Chondrocyte (in vitro differentiated cells): Measurements from ENCODE around the gene EPHA6. TPM values are rescaled to one million over a fixed set of nuclear protein-coding genes. Genes with fewer than 3 reads are reported as not detected.
"Not testable (repeated sequence)": the region's sequence is repeated elsewhere in the genome, so short reads cannot be mapped to it uniquely, and the experiment has no call there.

Experiments used
- DNase-seq: peaks from one replicate; pipeline ENCODE4 v3.0.0; 2021; ENCODE audit warnings: mixed read lengths, low spot score
- H3K27ac Mint-ChIP-seq: one replicate; pipeline ENCODE4 v1.8.0; 2021; ENCODE audit warnings: mild to moderate bottlenecking, moderate library complexity, mixed read lengths; ENCODE audit not compliant: unreplicated experiment
- H3K27me3 Mint-ChIP-seq: 2 replicates; pipeline ENCODE4 v1.8.0; 2021; ENCODE audit warnings: low read depth, mixed read lengths
- H3K36me3 Mint-ChIP-seq: 2 replicates; pipeline ENCODE4 v1.8.0; 2021; ENCODE audit warnings: low read depth, mixed read lengths
- H3K4me1 Mint-ChIP-seq: 2 replicates; pipeline ENCODE4 v1.8.0; 2021; ENCODE audit warnings: low read depth, mild to moderate bottlenecking, mixed read lengths
- H3K4me3 Mint-ChIP-seq: one replicate; pipeline ENCODE4 v1.8.0; 2021; ENCODE audit warnings: mild to moderate bottlenecking, moderate library complexity, mixed read lengths; ENCODE audit not compliant: unreplicated experiment
- H3K9me3 Mint-ChIP-seq: 2 replicates; pipeline ENCODE4 v1.8.0; 2021; ENCODE audit warnings: low read depth, mixed read lengths
- total RNA-seq: library from RNA; stranded (reverse); gene quantifications from 3 replicates; pipeline ENCODE4 v1.2.1, GENCODE V29; 2021
- TF ChIP-seq, protein P1 (sequence below): fragments of 200-600 bp; sonication (generic); IDR thresholded peaks from 2 replicates; pipeline ENCODE4 v1.5.0; 2021; ENCODE audit warnings: antibody characterized with exemption, mild to moderate bottlenecking, moderate library complexity

EPHA6 gene
- total RNA-seq, 1 donor from 2014 or later: 0.62 TPM

DNA sequence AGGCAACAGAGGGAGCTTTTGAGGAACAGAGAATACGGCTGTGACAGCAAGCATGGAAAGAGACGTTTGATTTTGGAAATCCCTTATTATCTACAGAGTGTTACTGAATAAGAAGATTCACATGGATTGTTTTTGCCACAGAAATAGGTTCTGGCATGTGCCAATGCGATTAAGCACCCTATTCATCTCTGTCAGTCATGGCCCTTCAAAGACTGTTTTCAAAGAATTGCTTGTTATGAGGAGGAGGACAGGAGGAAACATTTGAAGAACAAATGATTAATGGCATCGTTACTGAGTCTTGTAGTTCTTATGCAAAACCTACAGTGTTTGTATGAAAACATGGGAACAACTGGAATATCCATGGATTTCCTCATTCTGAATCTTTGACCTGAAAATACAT is 86.2 kb downstream of the EPHA6 start:
- no peak for DNase-seq

DNA sequence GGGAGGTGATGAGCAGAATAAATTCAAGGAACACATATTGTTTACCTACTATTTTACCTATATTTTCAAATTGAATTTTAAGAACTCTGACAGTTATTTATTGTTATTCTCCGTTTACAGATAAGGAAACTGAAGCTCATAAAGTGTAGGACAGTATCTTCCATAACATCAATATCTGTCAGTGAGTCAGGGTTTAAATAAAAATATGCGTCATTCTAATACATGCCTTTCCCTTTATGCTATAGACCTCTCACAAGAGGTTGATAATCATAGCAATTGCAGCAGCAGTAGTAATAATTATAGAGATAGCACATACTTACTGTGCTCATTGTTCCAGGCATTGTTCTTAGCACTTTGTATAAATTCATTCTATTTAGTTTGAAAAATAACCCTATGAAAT is 101.1 kb downstream of the EPHA6 start:
- Mint-ChIP-seq H3K36me3 (no peaks in the 10 kb centered on the region), H3K27me3 (peaks cover 7% of the 10 kb centered on the region), H3K9me3 (no peaks in the 10 kb centered on the region), H3K27ac (no peak overlapping the region), H3K4me1 (no peaks in the 10 kb centered on the region), H3K4me3 (no peak overlapping the region)
- DNase-seq: no peak
- TF ChIP-seq, protein P1, sequence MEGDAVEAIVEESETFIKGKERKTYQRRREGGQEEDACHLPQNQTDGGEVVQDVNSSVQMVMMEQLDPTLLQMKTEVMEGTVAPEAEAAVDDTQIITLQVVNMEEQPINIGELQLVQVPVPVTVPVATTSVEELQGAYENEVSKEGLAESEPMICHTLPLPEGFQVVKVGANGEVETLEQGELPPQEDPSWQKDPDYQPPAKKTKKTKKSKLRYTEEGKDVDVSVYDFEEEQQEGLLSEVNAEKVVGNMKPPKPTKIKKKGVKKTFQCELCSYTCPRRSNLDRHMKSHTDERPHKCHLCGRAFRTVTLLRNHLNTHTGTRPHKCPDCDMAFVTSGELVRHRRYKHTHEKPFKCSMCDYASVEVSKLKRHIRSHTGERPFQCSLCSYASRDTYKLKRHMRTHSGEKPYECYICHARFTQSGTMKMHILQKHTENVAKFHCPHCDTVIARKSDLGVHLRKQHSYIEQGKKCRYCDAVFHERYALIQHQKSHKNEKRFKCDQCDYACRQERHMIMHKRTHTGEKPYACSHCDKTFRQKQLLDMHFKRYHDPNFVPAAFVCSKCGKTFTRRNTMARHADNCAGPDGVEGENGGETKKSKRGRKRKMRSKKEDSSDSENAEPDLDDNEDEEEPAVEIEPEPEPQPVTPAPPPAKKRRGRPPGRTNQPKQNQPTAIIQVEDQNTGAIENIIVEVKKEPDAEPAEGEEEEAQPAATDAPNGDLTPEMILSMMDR: no peak

More for the DNA sequence above, 86.2 kb downstream of the EPHA6 start:
- Mint-ChIP-seq H3K9me3 (peaks cover 3% of the 10 kb centered on the region), H3K36me3 (no peaks in the 10 kb centered on the region), H3K4me1 (no peaks in the 10 kb centered on the region), H3K4me3 (no peak overlapping the region), H3K27ac (no peak overlapping the region), H3K27me3 (peaks cover 4% of the 10 kb centered on the region)
- TF ChIP-seq, protein P1: no peak

DNA sequence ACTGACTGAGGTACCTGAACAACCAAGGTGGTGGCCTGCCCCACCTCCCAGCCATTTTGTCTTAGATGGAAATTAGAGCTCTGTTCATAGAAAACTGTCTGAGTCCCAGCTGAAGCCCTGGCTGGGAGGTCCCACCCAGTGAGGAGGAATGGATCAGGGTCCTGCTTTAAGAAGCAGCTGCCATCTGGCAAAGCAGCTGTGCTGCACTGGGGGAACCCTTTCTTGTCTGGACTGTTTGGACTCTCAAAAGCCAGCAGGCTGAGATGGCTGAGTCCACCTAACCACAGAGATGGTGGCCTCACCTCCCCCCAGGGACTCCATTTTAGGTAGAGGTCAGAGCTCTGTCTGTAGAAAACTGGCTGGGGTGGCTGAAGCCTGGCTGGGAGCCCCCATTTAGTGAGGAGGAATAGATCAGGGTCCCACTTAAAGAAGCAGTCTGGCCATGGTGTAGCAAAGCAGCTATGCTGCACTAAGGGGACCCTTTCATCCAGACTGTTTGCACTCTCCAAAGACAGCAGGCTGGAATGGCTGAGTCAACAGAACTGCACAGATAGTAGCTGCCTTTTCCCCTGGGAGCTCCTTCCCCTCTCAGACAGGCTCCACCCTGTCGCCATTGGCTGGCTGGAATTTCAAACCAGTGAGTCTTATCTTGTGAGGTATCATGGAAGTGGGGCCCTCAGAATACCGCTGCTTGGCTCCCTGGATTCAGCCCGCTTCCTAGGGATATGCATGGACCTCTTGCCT is 116.9 kb downstream of the EPHA6 start:
- no peak overlapping the region for H3K4me3 Mint-ChIP-seq
- H3K4me1 Mint-ChIP-seq: no peaks in the 10 kb centered on the region
- peaks cover 5% of the 10 kb centered on the region for H3K36me3 Mint-ChIP-seq
- H3K27ac Mint-ChIP-seq: no peak overlapping the region
- H3K9me3 Mint-ChIP-seq: peaks cover 32% of the 10 kb centered on the region
- TF ChIP-seq, protein P1: no peak
- H3K27me3 Mint-ChIP-seq: no peaks in the 10 kb centered on the region
- DNase-seq: no peak

DNA sequence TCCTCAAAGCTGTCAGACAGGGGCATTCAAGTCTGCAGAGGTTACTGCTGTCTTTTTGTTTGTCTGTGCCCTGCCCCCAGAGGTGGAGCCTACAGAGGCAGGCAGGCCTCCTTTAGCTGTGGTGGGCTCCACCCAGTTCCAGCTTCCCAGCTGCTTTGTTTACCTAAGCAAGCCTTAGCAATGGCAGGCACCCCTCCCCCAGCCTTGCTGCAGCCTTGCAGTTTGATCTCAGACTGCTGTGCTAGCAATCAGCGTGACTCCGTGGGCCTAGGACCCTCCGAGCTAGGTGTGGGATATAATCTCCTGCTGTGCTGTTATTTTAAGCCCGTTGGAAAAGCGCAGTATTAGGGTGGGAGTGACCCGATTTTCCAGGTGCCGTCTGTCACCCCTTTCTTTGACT is 127.7 kb downstream of the EPHA6 start:
- H3K36me3 Mint-ChIP-seq, H3K27ac Mint-ChIP-seq: not testable (repeated sequence)
- H3K9me3 Mint-ChIP-seq: peaks cover 29% of the 10 kb centered on the region

DNA sequence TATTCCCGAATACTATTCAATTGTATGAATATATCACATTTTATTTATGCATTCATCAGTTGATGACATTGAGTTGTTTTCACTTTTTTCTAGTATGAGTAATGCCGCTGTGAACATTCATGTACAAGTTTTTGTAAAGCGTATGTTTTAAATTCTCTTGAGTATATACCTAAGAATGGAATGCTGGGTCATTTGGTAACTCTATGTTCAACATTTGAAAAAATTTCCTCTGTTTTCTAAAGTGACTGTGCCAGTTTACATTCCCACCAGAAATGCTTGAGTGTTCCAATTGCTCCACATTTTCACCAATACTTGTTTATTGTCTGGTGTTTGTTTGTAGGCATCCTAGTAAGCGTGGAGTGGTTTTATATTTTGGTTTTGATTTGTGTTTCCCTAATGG is 144.5 kb downstream of the EPHA6 start:
- no peak overlapping the region for H3K27ac Mint-ChIP-seq
- peaks cover 25% of the 10 kb centered on the region for H3K4me1 Mint-ChIP-seq
- no peak for DNase-seq
- H3K27me3 Mint-ChIP-seq: no peaks in the 10 kb centered on the region
- no peak overlapping the region for H3K4me3 Mint-ChIP-seq
- TF ChIP-seq, protein P1: no peak
- H3K9me3 Mint-ChIP-seq: peaks cover 3% of the 10 kb centered on the region
- H3K36me3 Mint-ChIP-seq: no peaks in the 10 kb centered on the region

More for the DNA sequence above, 127.7 kb downstream of the EPHA6 start:
- DNase-seq: peak; percentile 57
- H3K4me3 Mint-ChIP-seq, H3K27me3 Mint-ChIP-seq, H3K4me1 Mint-ChIP-seq: not testable (repeated sequence)

DNA sequence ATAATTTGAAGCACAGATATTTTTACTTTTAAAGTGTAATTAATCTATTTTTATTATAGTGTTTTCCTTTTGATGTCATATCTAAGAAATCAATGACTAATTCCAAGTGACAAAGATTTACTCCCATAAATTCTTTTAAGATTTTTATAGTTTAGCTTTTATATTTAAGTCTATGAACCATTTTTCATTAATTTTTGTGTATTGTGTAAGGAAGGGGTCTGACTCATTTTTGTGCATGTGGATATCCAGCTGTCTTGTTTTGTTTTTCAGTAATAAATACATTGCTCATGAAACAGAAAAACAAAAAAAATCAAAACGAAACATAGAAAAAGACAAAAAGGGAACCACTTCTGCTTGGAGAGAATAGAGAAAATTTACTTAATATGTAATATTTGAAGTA is 145.1 kb downstream of the EPHA6 start:
- no peak for DNase-seq
- Mint-ChIP-seq H3K4me3 (no peak overlapping the region), H3K4me1 (peaks cover 25% of the 10 kb centered on the region), H3K36me3 (no peaks in the 10 kb centered on the region), H3K27ac (peak overlapping the region; percentile 42), H3K27me3 (no peaks in the 10 kb centered on the region), H3K9me3 (peaks cover 3% of the 10 kb centered on the region)
- TF ChIP-seq, protein P1: no peak
